Bronchial epithelial cell (primary cell): ENCODE measurements around the gene MAP3K15. TPM values are rescaled to one million over a fixed set of nuclear protein-coding genes. Genes with fewer than 3 reads are reported as not detected.
"Not testable (repeated sequence)": the region's sequence is repeated elsewhere in the genome, so short reads cannot be mapped to it uniquely, and the experiment has no call there.

Experiments
- DNase-seq: peaks from one replicate; pipeline ENCODE4 v3.0.0-alpha.2; 2010; ENCODE audit warnings: low read depth
- FAIRE-seq: peaks from 2 replicates; lab custom pipeline; 2011; peaks lifted over from hg19 to GRCh38; lab: Jason Lieb, UNC
- H3K27me3 ChIP-seq: 2 replicates; pipeline ENCODE4 v1.5.1; 2011; ENCODE audit warnings: low read length; ENCODE audit not compliant: control insufficient read depth, insufficient read depth
- H3K36me3 ChIP-seq: 2 replicates; pipeline ENCODE4 v1.5.1; 2011; ENCODE audit warnings: low read length; ENCODE audit not compliant: control insufficient read depth, insufficient read depth
- H3K4me3 ChIP-seq: 2 replicates; pipeline ENCODE4 v1.5.1; 2011; ENCODE audit warnings: mild to moderate bottlenecking, low read depth, low read length, control low read depth
- CTCF ChIP-seq: IDR thresholded peaks from 2 replicates; pipeline ENCODE4 v1.5.1; 2011; ENCODE audit warnings: mild to moderate bottlenecking, moderate library complexity, low read length, control low read depth, inconsistent platforms; ENCODE audit not compliant: insufficient read depth, severe bottlenecking
- total RNA-seq: library from RNA; depleted of rRNA; stranded (reverse); fragments of >200 nt; gene quantifications from 2 replicates; pipeline ENCODE4 v1.2.1, GENCODE V29; 2014

Gene MAP3K15
- total RNA-seq, 1 donor from 2014 or later = under 0.01 TPM

- FAIRE-seq (no peak), DNase-seq (no peak)
- H3K4me3 ChIP-seq = no peak overlapping the region
- no peak for TF ChIP-seq CTCF
- no peaks in the 10 kb centered on the region for H3K27me3 ChIP-seq
- H3K36me3 ChIP-seq = no peaks in the 10 kb centered on the region
Observed at GRCh38 chrX:19496711-19497110, 18.6 kb downstream of the MAP3K15 start.

DNA sequence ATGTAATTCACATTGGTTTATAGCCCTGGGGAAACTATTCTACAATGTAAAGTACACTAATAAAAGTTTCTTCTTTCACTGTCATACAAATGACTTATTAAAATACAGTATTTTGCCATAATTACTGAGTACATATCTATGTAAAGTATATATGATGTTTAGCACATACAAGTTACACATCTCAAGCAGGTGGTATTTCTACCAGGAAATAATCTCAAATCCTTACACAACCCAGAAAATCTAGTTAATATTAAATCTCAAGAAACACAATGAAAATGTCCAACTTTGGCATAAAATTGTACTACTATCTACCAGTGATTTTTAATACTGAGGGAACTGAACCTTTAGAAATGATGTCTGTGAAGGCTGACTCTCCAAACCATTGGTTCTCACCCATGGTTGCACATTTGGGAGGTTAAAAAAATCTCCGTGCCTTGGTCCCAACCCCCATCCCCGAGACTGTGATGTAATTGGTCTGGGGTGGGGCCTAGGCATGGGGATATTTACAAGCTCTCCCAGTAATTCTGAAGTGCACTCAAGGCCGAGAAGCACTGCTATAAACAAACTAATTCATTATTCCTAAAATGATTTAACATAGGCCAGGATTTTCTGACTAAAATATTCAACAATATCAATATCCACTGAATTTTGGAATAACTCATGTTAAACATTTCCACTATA lies 27.6 kb downstream of the MAP3K15 start:
- Histone ChIP-seq H3K4me3 (no peak overlapping the region), H3K36me3 (no peaks in the 10 kb centered on the region), H3K27me3 (no peaks in the 10 kb centered on the region)
- no peak for DNase-seq
- no peak for TF ChIP-seq CTCF
- no peak for FAIRE-seq

DNA sequence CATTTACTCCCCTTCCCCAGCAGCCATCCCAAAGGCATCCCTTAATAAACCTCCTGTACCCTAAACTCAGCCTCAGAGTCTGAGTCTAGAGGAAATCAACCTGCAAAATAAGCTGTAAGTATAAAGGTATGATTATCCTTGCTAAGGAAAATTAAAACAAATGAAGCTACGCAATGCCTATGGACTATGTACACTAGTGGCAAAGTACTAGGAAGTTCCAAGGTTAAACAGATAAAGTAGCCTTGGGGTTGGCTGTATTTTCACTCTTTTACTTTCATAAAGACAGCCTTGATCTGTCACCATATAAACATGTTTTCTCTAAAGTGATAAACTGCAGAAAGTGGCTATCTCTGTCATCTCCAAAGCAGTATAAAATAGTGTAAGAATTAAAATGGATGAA lies 35.9 kb downstream of the MAP3K15 start:
- no peak for FAIRE-seq
- no peak for TF ChIP-seq CTCF
- Histone ChIP-seq H3K36me3 (no peaks in the 10 kb centered on the region), H3K27me3 (no peaks in the 10 kb centered on the region), H3K4me3 (no peak overlapping the region)
- no peak for DNase-seq

- not testable (repeated sequence) for FAIRE-seq, H3K4me3 ChIP-seq, DNase-seq, H3K27me3 ChIP-seq, H3K36me3 ChIP-seq
Observed at GRCh38 chrX:19468383-19468782, 46.9 kb downstream of the MAP3K15 start.

DNA sequence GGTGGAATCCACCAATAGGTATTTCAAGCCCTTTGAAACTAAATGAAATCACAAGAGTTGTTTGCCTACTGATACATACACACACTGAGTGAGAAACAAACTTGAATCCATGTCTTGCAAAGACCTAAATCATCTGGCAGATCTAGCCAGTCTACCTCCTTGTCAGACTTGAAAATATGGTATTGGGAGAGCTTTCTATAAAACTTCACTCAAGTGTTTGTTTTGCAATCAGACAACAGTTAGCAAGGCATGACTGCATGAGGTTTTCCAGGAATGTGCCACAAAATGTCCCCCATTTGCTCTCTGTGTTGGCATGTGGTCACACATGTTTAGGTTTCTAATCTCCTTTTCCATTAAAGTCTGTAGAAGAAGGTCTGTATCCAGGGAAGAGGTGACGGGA lies 52.4 kb downstream of the MAP3K15 start:
- TF ChIP-seq CTCF = no peak

GRCh38 chrX:19462231-19462630 lies 53.1 kb downstream of the MAP3K15 start:
- FAIRE-seq (no peak), DNase-seq (no peak)
- no peak overlapping the region for H3K4me3 ChIP-seq
- no peak for TF ChIP-seq CTCF
- H3K27me3 ChIP-seq = no peaks in the 10 kb centered on the region
- no peaks in the 10 kb centered on the region for H3K36me3 ChIP-seq

More for the DNA sequence above, 52.4 kb downstream of the MAP3K15 start:
- H3K36me3 ChIP-seq = no peaks in the 10 kb centered on the region
- FAIRE-seq = no peak
- no peak overlapping the region for H3K4me3 ChIP-seq
- no peak for DNase-seq
- no peaks in the 10 kb centered on the region for H3K27me3 ChIP-seq
